DND-41 (cell line): ENCODE results near the gene C3orf20.

Experiments
- EZH2 ChIP-seq: IDR thresholded peaks from 3 replicates; pipeline ENCODE4 v1.6.1; 2012; ENCODE audit warnings: borderline replicate concordance, low read depth, mild to moderate bottlenecking, moderate library complexity, low read length, inconsistent platforms; ENCODE audit not compliant: severe bottlenecking
- TF ChIP-seq, protein P1 (sequence below): IDR thresholded peaks from 2 replicates; pipeline ENCODE4 v1.5.1; 2012; ENCODE audit warnings: borderline replicate concordance, low read length, moderate library complexity, mild to moderate bottlenecking; ENCODE audit not compliant: poor library complexity, severe bottlenecking; ENCODE audit errors: extremely low read depth

- TF ChIP-seq, protein P1, sequence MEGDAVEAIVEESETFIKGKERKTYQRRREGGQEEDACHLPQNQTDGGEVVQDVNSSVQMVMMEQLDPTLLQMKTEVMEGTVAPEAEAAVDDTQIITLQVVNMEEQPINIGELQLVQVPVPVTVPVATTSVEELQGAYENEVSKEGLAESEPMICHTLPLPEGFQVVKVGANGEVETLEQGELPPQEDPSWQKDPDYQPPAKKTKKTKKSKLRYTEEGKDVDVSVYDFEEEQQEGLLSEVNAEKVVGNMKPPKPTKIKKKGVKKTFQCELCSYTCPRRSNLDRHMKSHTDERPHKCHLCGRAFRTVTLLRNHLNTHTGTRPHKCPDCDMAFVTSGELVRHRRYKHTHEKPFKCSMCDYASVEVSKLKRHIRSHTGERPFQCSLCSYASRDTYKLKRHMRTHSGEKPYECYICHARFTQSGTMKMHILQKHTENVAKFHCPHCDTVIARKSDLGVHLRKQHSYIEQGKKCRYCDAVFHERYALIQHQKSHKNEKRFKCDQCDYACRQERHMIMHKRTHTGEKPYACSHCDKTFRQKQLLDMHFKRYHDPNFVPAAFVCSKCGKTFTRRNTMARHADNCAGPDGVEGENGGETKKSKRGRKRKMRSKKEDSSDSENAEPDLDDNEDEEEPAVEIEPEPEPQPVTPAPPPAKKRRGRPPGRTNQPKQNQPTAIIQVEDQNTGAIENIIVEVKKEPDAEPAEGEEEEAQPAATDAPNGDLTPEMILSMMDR = no peak
- TF ChIP-seq EZH2 = no peak
Measured at GRCh38 chr3:14728113-14728512, 53.2 kb downstream of the C3orf20 start.
